GM18505 (cell line): ENCODE data around the gene CHRD.
A peak's percentile ranks its signal among the peaks of the same experiment; 100 is the strongest.

Experiments used
- ATAC-seq: cut with Tn5 transposase; IDR thresholded peaks from one replicate; pipeline ENCODE4 v1.9.1; 2021; ENCODE audit not compliant: unreplicated experiment
- POLR2A ChIP-seq: IDR thresholded peaks from 4 replicates; pipeline ENCODE4 v1.6.1; 2011; ENCODE audit warnings: borderline replicate concordance; ENCODE audit not compliant: insufficient read depth, insufficient read length; ENCODE audit errors: extremely low read depth

Gene CHRD

GRCh38 chr3:184352897-184353545, 26.8 kb upstream of the CHRD start:
- no peak for TF ChIP-seq POLR2A
- no peak for ATAC-seq

- ATAC-seq, result no peak
- TF ChIP-seq POLR2A, result no peak
Measured at GRCh38 chr3:184353546-184353941, 26.3 kb upstream of the CHRD start.

DNA sequence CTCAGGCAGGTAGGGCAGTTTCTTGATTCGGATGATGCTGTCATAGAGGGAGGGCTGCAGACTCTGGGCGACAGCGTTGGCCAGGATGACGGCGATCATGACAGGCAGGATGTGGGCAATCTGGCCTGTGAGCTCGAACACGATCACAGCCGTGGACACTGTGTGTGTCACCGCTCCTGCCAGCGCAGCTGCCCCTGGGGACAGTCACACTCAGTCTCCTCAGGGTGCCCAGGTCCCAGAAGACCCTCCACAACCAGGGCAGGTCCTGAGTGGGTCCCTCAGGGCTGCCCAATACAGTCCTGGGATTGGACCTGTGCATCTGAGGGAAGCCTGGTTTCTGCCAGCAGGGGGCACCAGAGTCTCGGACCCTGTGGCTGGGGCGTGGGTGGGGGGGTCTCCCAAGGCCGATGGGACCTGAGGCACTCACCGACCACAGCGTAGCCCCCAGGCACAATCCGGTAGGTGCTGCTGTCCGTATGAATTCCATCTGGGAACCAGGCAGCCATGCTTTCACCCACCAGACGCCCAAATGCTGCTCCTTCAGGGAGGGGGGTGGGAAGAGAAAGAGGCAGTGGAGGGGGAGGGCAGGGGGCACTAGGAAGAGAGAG, 25.6 kb upstream of the CHRD start:
- ATAC-seq, result no peak

GRCh38 chr3:184354754-184355153, 25.1 kb upstream of the CHRD start:
- TF ChIP-seq POLR2A, result no peak
- no peak for ATAC-seq

More for the DNA sequence above, 25.6 kb upstream of the CHRD start:
- TF ChIP-seq POLR2A, result no peak

- TF ChIP-seq POLR2A, result no peak
- ATAC-seq, result no peak
Measured at GRCh38 chr3:184355261-184356040, 24.4 kb upstream of the CHRD start.

GRCh38 chr3:184357248-184358123, 22.4 kb upstream of the CHRD start:
- ATAC-seq, result no peak
- TF ChIP-seq POLR2A, result no peak

GRCh38 chr3:184358124-184358767, 21.6 kb upstream of the CHRD start:
- ATAC-seq, result no peak
- no peak for TF ChIP-seq POLR2A

GRCh38 chr3:184358921-184359350, 20.9 kb upstream of the CHRD start:
- no peak for ATAC-seq
- TF ChIP-seq POLR2A, result no peak

DNA sequence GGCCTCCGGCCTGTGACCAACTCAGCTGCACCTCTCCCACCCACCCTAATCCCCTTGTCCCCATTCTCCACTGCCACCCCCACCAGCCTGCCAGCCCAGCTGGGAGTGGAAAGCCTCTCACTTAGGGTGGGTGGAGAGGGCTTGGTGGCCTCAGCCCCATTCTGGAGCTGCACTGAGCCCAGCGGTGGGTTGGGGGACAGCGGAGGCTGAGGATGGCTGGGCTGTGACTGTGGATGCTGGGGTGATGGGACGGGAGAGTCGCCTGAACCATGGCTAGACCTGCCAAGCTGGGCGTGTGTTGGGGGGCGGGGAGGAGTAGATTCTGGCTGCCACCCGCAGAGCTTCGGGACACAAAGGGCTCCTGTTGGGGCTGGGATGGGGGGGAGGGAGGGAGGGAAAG, 20.2 kb upstream of the CHRD start:
- TF ChIP-seq POLR2A, result no peak
- no peak for ATAC-seq

GRCh38 chr3:184360070-184360928, 19.6 kb upstream of the CHRD start:
- no peak for TF ChIP-seq POLR2A
- ATAC-seq, result no peak

DNA sequence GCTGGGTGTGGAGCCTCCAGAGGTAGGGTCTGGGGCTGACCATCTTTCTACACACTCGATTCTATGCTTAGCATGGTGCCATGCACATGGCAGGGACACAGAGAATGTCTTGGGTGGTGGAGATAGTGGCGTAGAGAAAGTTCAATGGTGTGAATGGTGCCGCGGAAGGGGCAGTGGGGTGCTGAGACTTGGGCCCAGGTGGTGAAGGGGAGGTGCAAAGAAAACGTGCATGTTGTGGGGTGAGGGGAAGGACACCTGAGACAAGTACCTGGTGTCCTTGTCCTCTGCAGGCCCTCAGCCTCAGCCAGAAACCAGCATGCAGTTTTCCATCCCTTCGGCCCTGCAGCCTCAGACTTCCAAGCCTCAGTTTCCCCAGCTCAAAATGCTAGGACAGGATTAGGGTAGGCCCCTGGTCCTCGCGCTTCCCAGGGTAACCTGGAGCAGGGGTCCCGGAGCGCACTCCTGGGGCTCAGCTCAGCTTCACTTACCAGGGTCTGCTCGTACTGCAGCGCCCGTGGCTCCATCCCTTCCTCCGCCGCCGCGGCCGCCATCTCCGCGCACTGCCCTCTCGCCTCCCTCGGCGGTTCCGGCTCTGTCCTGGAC, 18.8 kb upstream of the CHRD start:
- TF ChIP-seq POLR2A, result no peak
- peak; percentile 8 for ATAC-seq
